Activated naive CD8-positive, alpha-beta T cell (primary cell): ENCODE results near the gene TBC1D12.

Source experiments
- H3K27ac Mint-ChIP-seq: one replicate; pipeline ENCODE4 v1.8.0; 2021; ENCODE audit warnings: mixed read lengths
- H3K27me3 Mint-ChIP-seq: one replicate; pipeline ENCODE4 v1.8.0; 2021; ENCODE audit warnings: mixed read lengths
- H3K36me3 Mint-ChIP-seq: one replicate; pipeline ENCODE4 v1.8.0; 2021; ENCODE audit warnings: mixed read lengths
- H3K4me1 Mint-ChIP-seq: one replicate; pipeline ENCODE4 v1.8.0; 2021; ENCODE audit warnings: low read depth, mixed read lengths
- H3K4me3 Mint-ChIP-seq: one replicate; pipeline ENCODE4 v1.8.0; 2021; ENCODE audit warnings: mild to moderate bottlenecking, mixed read lengths
- H3K9me3 Mint-ChIP-seq: one replicate; pipeline ENCODE4 v1.8.0; 2021; ENCODE audit warnings: low read depth, mixed read lengths

The TBC1D12 gene

GRCh38 chr10:94583124-94583523 is 180.8 kb downstream of the TBC1D12 start:
- no peak overlapping the region for H3K4me3 Mint-ChIP-seq
- H3K36me3 Mint-ChIP-seq: peaks cover 5% of the 10 kb centered on the region
- no peaks in the 10 kb centered on the region for H3K9me3 Mint-ChIP-seq
- H3K27me3 Mint-ChIP-seq: no peaks in the 10 kb centered on the region
- H3K27ac Mint-ChIP-seq: no peak overlapping the region
- H3K4me1 Mint-ChIP-seq: no peaks in the 10 kb centered on the region
